GM23338 (cell line): ENCODE measurements around the gene ZNF830. TPM values are rescaled to one million over a fixed set of nuclear protein-coding genes. Genes with fewer than 3 reads are reported as not detected.

Experiments used
- ATAC-seq: fragments of 200-7000 bp; cut with Tn5 transposase; 3 replicates; pipeline ENCODE4 v1.9.1; 2020
- DNase-seq: peaks from one replicate; pipeline ENCODE4 v3.0.0-alpha.2; 2015; ENCODE audit warnings: low spot score
- H2AFZ ChIP-seq: fragments of 200-600 bp; sonication (generic); 2 replicates; pipeline ENCODE4 v1.8.0; 2016; ENCODE audit warnings: antibody characterized with exemption, mild to moderate bottlenecking, moderate library complexity
- H3F3A ChIP-seq: fragments of 200-600 bp; sonication (generic); replicated peaks from 2 replicates; pipeline ENCODE4 v1.8.0; 2017; ENCODE audit warnings: antibody characterized with exemption, mixed run types, low read depth
- H3K27ac ChIP-seq: fragments of 200-600 bp; sonication (generic); 2 replicates; pipeline ENCODE4 v1.6.1; 2016; ENCODE audit warnings: low read depth
- H3K27me3 ChIP-seq: fragments of 200-600 bp; sonication (generic); 2 replicates; pipeline ENCODE4 v1.8.0; 2016; ENCODE audit warnings: mild to moderate bottlenecking, mixed run types, moderate library complexity; ENCODE audit not compliant: insufficient read depth
- H3K36me3 ChIP-seq: fragments of 200-600 bp; sonication (generic); 2 replicates; pipeline ENCODE4 v1.8.0; 2016; ENCODE audit warnings: mild to moderate bottlenecking; ENCODE audit not compliant: insufficient read depth
- H3K4me1 ChIP-seq: fragments of 200-600 bp; sonication (generic); 2 replicates; pipeline ENCODE4 v1.8.0; 2016; ENCODE audit warnings: mild to moderate bottlenecking, moderate library complexity; ENCODE audit not compliant: insufficient read depth
- H3K4me2 ChIP-seq: fragments of 200-600 bp; sonication (generic); 2 replicates; pipeline ENCODE4 v1.7.1; 2017; ENCODE audit warnings: mixed run types
- H3K4me3 ChIP-seq: fragments of 200-600 bp; sonication (generic); 2 replicates; pipeline ENCODE4 v1.6.1; 2016; ENCODE audit warnings: mixed run types
- H3K79me2 ChIP-seq: fragments of 200-600 bp; sonication (generic); replicated peaks from 2 replicates; pipeline ENCODE4 v1.8.0; 2017; ENCODE audit warnings: mild to moderate bottlenecking; ENCODE audit not compliant: insufficient read depth
- H3K9me2 ChIP-seq: fragments of 200-600 bp; sonication (generic); 2 replicates; pipeline ENCODE4 v1.8.0; 2017; ENCODE audit not compliant: insufficient read depth
- H4K20me1 ChIP-seq: fragments of 200-600 bp; sonication (generic); replicated peaks from 2 replicates; pipeline ENCODE4 v1.8.0; 2017; ENCODE audit warnings: mild to moderate bottlenecking; ENCODE audit not compliant: insufficient read depth
- H3K27ac Mint-ChIP-seq: 2 replicates; pipeline ENCODE4 v1.8.0; 2020; ENCODE audit warnings: inconsistent platforms, mild to moderate bottlenecking, moderate library complexity, mixed read lengths
- H3K27me3 Mint-ChIP-seq: 3 replicates; pipeline ENCODE4 v1.8.0; 2022; ENCODE audit warnings: low read depth, mild to moderate bottlenecking, moderate library complexity, mixed read lengths, inconsistent platforms; ENCODE audit not compliant: insufficient read depth, poor library complexity
- H3K36me3 Mint-ChIP-seq: 3 replicates; pipeline ENCODE4 v1.8.0; 2021; ENCODE audit warnings: low read depth, mild to moderate bottlenecking, inconsistent platforms, moderate library complexity, mixed read lengths
- H3K4me1 Mint-ChIP-seq: 3 replicates; pipeline ENCODE4 v1.8.0; 2020; ENCODE audit warnings: mild to moderate bottlenecking, inconsistent platforms, mixed read lengths
- H3K4me3 Mint-ChIP-seq: 3 replicates; pipeline ENCODE4 v1.8.0; 2021; ENCODE audit warnings: moderate library complexity, mild to moderate bottlenecking, inconsistent platforms, mixed read lengths
- H3K9me3 Mint-ChIP-seq: 3 replicates; pipeline ENCODE4 v1.8.0; 2020; ENCODE audit warnings: moderate library complexity, mild to moderate bottlenecking, inconsistent platforms, mixed read lengths
- CREB1 ChIP-seq: fragments of 250-450 bp; sonication (Bioruptor Pico); IDR thresholded peaks from 2 replicates; pipeline ENCODE4 v1.5.0; 2020; ENCODE audit warnings: low read depth, mild to moderate bottlenecking, moderate library complexity
- EZH2 ChIP-seq: fragments of 200-600 bp; sonication (generic); IDR thresholded peaks from one replicate; pipeline ENCODE4 v1.8.0; 2017; ENCODE audit warnings: antibody characterized with exemption, mild to moderate bottlenecking, low read depth; ENCODE audit not compliant: unreplicated experiment
- EZH2phosphoT487 ChIP-seq: fragments of 200-600 bp; sonication (generic); IDR thresholded peaks from one replicate; pipeline ENCODE4 v1.8.1; 2018; ENCODE audit warnings: antibody characterized with exemption; ENCODE audit not compliant: unreplicated experiment
- JUNB ChIP-seq: IDR thresholded peaks from one replicate; pipeline ENCODE4 v1.6.1; 2016; ENCODE audit warnings: antibody characterized with exemption; ENCODE audit not compliant: unreplicated experiment
- NANOG ChIP-seq: IDR thresholded peaks from 2 replicates; pipeline ENCODE4 v1.6.1; 2016; ENCODE audit warnings: antibody characterized with exemption, borderline replicate concordance
- STAT1 ChIP-seq: IDR thresholded peaks from one replicate; pipeline ENCODE4 v1.6.1; 2016; ENCODE audit warnings: antibody characterized with exemption; ENCODE audit not compliant: unreplicated experiment
- ZNF114 ChIP-seq: fragments of 250-450 bp; sonication (Bioruptor Pico); IDR thresholded peaks from 2 replicates; pipeline ENCODE4 v1.5.0; 2020; ENCODE audit warnings: mild to moderate bottlenecking, moderate library complexity
- ZNF331 ChIP-seq: fragments of 250-450 bp; sonication (Bioruptor Pico); IDR thresholded peaks from 2 replicates; pipeline ENCODE4 v1.5.0; 2020; ENCODE audit warnings: low read depth, mild to moderate bottlenecking, moderate library complexity
- polyA plus RNA-seq: library from polyadenylated mRNA; unstranded; fragments of >200 nt; fragmentation: Nextera tagmentation; extraction: Ambion mirVana; gene quantifications from 2 replicates; pipeline ENCODE4 v1.2.1, GENCODE V29; 2016
- total RNA-seq: library from RNA; depleted of rRNA; stranded (reverse); fragments of >200 nt; shearing (Covaris generic); gene quantifications from 2 replicates; pipeline ENCODE4 v1.2.3, GENCODE V29; 2014
- TF ChIP-seq, protein P1 (sequence below): IDR thresholded peaks from one replicate; pipeline ENCODE4 v1.6.1; 2018; ENCODE audit warnings: antibody characterized with exemption; ENCODE audit not compliant: unreplicated experiment
- TF ChIP-seq, protein P2 (sequence below): IDR thresholded peaks from 2 replicates; pipeline ENCODE4 v1.6.1; 2016; ENCODE audit warnings: antibody characterized with exemption
- TF ChIP-seq, protein P3 (sequence below): fragments of 250-450 bp; sonication (Bioruptor Pico); IDR thresholded peaks from 2 replicates; pipeline ENCODE4 v1.5.0; 2020; ENCODE audit warnings: mild to moderate bottlenecking, moderate library complexity
- TF ChIP-seq, protein P4 (sequence below), 2 experiments: fragments of 200-600 bp in 1 of 2; sonication (generic) in 1 of 2; conservative IDR thresholded peaks; 2 replicates each; pipeline versions ENCODE4 v1.5.1 to v1.6.1; 2016 to 2017; ENCODE audit warnings: antibody characterized with exemption in 2 of 2, low read depth in 2 of 2, mild to moderate bottlenecking in 2 of 2, moderate library complexity in 1 of 2

Gene ZNF830
- total and polyA plus RNA-seq, 2 experiments from 2014 or later, result 12.8 to 22.3 TPM

DNA sequence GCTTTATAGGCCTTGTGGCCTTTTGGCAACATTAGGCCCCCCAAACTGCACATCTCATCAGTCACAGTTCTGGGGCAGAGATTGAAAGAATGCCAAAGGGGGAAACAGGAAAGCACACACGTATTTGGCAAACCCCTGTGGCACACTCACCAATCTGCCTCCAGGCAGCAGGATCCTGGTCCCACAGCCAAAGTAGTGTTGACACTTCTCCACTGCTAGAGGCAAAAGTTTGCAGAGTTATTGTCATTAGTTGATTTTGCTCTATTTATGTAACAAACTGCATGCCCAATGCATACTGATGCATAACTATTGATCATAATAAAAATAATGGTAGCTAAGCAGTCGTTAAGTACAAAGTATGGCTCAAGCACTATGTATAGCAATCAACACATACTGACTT is 45.2 kb upstream of the ZNF830 start (continued):
- TF ChIP-seq, protein P1, sequence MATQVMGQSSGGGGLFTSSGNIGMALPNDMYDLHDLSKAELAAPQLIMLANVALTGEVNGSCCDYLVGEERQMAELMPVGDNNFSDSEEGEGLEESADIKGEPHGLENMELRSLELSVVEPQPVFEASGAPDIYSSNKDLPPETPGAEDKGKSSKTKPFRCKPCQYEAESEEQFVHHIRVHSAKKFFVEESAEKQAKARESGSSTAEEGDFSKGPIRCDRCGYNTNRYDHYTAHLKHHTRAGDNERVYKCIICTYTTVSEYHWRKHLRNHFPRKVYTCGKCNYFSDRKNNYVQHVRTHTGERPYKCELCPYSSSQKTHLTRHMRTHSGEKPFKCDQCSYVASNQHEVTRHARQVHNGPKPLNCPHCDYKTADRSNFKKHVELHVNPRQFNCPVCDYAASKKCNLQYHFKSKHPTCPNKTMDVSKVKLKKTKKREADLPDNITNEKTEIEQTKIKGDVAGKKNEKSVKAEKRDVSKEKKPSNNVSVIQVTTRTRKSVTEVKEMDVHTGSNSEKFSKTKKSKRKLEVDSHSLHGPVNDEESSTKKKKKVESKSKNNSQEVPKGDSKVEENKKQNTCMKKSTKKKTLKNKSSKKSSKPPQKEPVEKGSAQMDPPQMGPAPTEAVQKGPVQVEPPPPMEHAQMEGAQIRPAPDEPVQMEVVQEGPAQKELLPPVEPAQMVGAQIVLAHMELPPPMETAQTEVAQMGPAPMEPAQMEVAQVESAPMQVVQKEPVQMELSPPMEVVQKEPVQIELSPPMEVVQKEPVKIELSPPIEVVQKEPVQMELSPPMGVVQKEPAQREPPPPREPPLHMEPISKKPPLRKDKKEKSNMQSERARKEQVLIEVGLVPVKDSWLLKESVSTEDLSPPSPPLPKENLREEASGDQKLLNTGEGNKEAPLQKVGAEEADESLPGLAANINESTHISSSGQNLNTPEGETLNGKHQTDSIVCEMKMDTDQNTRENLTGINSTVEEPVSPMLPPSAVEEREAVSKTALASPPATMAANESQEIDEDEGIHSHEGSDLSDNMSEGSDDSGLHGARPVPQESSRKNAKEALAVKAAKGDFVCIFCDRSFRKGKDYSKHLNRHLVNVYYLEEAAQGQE, result no peak
- TF ChIP-seq ZNF331 (CRISPR knock-in tag) (no peak), ZNF114 (CRISPR knock-in tag) (no peak), EZH2phosphoT487 (no peak), EZH2 (no peak), JUNB (no peak), NANOG (no peak), STAT1 (no peak)
- TF ChIP-seq, protein P2, sequence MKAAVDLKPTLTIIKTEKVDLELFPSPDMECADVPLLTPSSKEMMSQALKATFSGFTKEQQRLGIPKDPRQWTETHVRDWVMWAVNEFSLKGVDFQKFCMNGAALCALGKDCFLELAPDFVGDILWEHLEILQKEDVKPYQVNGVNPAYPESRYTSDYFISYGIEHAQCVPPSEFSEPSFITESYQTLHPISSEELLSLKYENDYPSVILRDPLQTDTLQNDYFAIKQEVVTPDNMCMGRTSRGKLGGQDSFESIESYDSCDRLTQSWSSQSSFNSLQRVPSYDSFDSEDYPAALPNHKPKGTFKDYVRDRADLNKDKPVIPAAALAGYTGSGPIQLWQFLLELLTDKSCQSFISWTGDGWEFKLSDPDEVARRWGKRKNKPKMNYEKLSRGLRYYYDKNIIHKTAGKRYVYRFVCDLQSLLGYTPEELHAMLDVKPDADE, result no peak

DNA sequence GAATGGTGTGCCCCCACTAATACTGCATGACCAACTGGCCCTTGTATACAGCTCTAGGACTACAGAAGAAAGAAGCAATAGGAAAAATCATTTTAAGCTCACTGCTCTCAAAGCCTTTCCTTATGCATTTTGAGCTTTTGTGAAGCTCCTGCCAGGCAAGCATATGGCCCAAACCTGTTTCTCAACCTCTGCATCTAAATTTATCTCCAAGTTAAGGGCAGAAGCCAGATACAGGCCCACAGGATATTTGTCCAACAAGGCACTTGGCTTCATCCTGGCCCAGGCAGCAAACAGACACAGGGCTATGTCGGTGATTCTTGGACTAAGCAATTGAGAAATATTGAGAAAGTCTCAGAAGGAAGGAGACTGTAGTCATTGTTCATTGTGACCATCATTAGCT is 44.0 kb upstream of the ZNF830 start:
- Histone ChIP-seq H3K36me3 (no peaks in the 10 kb centered on the region), H3K4me2 (no peak overlapping the region), H3K27me3 (no peaks in the 10 kb centered on the region), H3K27ac (no peak overlapping the region), H2AFZ (no peak overlapping the region), H3K9me2 (0 out of 2 replicates have a peak, but pooled peaks cover 3% of the 10 kb centered on the region), H3K79me2 (no peaks in the 10 kb centered on the region), H3K4me1 (no peaks in the 10 kb centered on the region), H3K4me3 (no peak overlapping the region), H4K20me1 (no peaks in the 10 kb centered on the region), H3F3A (no peaks in the 10 kb centered on the region)
- Mint-ChIP-seq H3K9me3 (no peaks in the 10 kb centered on the region), H3K36me3 (no peaks in the 10 kb centered on the region), H3K4me3 (no peak overlapping the region), H3K27me3 (peaks cover 4% of the 10 kb centered on the region), H3K27ac (no peak overlapping the region), H3K4me1 (peaks cover 8% of the 10 kb centered on the region)
- ATAC-seq, result no peak
- DNase-seq, result no peak
- TF ChIP-seq, protein P3, sequence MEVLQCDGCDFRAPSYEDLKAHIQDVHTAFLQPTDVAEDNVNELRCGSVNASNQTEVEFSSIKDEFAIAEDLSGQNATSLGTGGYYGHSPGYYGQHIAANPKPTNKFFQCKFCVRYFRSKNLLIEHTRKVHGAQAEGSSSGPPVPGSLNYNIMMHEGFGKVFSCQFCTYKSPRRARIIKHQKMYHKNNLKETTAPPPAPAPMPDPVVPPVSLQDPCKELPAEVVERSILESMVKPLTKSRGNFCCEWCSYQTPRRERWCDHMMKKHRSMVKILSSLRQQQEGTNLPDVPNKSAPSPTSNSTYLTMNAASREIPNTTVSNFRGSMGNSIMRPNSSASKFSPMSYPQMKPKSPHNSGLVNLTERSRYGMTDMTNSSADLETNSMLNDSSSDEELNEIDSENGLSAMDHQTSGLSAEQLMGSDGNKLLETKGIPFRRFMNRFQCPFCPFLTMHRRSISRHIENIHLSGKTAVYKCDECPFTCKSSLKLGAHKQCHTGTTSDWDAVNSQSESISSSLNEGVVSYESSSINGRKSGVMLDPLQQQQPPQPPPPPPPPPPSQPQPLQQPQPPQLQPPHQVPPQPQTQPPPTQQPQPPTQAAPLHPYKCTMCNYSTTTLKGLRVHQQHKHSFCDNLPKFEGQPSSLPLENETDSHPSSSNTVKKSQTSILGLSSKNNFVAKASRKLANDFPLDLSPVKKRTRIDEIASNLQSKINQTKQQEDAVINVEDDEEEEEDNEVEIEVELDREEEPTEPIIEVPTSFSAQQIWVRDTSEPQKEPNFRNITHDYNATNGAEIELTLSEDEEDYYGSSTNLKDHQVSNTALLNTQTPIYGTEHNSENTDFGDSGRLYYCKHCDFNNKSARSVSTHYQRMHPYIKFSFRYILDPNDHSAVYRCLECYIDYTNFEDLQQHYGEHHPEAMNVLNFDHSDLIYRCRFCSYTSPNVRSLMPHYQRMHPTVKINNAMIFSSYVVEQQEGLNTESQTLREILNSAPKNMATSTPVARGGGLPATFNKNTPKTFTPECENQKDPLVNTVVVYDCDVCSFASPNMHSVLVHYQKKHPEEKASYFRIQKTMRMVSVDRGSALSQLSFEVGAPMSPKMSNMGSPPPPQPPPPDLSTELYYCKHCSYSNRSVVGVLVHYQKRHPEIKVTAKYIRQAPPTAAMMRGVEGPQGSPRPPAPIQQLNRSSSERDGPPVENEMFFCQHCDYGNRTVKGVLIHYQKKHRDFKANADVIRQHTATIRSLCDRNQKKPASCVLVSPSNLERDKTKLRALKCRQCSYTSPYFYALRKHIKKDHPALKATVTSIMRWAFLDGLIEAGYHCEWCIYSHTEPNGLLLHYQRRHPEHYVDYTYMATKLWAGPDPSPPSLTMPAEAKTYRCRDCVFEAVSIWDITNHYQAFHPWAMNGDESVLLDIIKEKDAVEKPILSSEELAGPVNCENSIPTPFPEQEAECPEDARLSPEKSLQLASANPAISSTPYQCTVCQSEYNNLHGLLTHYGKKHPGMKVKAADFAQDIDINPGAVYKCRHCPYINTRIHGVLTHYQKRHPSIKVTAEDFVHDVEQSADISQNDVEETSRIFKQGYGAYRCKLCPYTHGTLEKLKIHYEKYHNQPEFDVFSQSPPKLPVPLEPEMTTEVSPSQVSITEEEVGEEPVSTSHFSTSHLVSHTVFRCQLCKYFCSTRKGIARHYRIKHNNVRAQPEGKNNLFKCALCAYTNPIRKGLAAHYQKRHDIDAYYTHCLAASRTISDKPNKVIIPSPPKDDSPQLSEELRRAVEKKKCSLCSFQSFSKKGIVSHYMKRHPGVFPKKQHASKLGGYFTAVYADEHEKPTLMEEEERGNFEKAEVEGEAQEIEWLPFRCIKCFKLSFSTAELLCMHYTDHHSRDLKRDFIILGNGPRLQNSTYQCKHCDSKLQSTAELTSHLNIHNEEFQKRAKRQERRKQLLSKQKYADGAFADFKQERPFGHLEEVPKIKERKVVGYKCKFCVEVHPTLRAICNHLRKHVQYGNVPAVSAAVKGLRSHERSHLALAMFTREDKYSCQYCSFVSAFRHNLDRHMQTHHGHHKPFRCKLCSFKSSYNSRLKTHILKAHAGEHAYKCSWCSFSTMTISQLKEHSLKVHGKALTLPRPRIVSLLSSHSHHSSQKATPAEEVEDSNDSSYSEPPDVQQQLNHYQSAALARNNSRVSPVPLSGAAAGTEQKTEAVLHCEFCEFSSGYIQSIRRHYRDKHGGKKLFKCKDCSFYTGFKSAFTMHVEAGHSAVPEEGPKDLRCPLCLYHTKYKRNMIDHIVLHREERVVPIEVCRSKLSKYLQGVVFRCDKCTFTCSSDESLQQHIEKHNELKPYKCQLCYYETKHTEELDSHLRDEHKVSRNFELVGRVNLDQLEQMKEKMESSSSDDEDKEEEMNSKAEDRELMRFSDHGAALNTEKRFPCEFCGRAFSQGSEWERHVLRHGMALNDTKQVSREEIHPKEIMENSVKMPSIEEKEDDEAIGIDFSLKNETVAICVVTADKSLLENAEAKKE (CRISPR knock-in tag), result no peak
- TF ChIP-seq CREB1 (no peak), JUNB (no peak), ZNF331 (CRISPR knock-in tag) (no peak), EZH2phosphoT487 (no peak)
- TF ChIP-seq, protein P4, sequence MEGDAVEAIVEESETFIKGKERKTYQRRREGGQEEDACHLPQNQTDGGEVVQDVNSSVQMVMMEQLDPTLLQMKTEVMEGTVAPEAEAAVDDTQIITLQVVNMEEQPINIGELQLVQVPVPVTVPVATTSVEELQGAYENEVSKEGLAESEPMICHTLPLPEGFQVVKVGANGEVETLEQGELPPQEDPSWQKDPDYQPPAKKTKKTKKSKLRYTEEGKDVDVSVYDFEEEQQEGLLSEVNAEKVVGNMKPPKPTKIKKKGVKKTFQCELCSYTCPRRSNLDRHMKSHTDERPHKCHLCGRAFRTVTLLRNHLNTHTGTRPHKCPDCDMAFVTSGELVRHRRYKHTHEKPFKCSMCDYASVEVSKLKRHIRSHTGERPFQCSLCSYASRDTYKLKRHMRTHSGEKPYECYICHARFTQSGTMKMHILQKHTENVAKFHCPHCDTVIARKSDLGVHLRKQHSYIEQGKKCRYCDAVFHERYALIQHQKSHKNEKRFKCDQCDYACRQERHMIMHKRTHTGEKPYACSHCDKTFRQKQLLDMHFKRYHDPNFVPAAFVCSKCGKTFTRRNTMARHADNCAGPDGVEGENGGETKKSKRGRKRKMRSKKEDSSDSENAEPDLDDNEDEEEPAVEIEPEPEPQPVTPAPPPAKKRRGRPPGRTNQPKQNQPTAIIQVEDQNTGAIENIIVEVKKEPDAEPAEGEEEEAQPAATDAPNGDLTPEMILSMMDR (conservative IDR thresholded peaks at IDR 0.05; ENCODE audit: low read depth in 2 of 2), result no peak
- TF ChIP-seq, protein P2, result no peak
